IMR-90 (cell line): ENCODE measurements around the gene ANGPTL4. TPM values are rescaled to one million over a fixed set of nuclear protein-coding genes. Genes with fewer than 3 reads are reported as not detected.

Experiments
- ATAC-seq: fragments of 200-7000 bp; cut with Tn5 transposase; 2 replicates; pipeline ENCODE4 v1.9.1; 2020; ENCODE audit warnings: low read depth, mild to moderate bottlenecking, moderate library complexity
- BruUV-seq: library from RNA; stranded (reverse); fragments of 400-500 nt; replicated peaks from 2 replicates; lab custom pipeline; 2021; lab: Mats Ljungman, UMichigan
- CTCF ChIA-PET: fragments of 300-600 bp; formaldehyde crosslinking; extraction: SDS; loops from one replicate; lab custom pipeline; 2021; ENCODE audit warnings: antibody characterized with exemption; lab: Yijun Ruan, JAX
- POLR2A ChIA-PET: fragments of 300-600 bp; sonication (Branson Sonifier 250); formaldehyde crosslinking; loops from one replicate; lab custom pipeline; 2022; ENCODE audit warnings: antibody characterized with exemption; ENCODE audit not compliant: unreplicated experiment; lab: Charles Lee
- DNase-seq: peaks from one replicate; pipeline ENCODE4 v3.0.0; 2013
- H2AFZ ChIP-seq: replicated peaks from 2 replicates; pipeline ENCODE3; 2013; ENCODE audit warnings: low read length, mild to moderate bottlenecking; ENCODE audit not compliant: poor library complexity
- H2AK5ac ChIP-seq: 2 replicates; pipeline ENCODE4 v1.6.1; 2013; ENCODE audit warnings: low read depth, low read length, inconsistent platforms
- H2AK9ac ChIP-seq: replicated peaks from 2 replicates; pipeline ENCODE3; 2013; ENCODE audit warnings: mild to moderate bottlenecking, low read depth, low read length, moderate library complexity; ENCODE audit not compliant: poor library complexity
- H2BK120ac ChIP-seq: 2 replicates; pipeline ENCODE4 v1.6.1; 2013; ENCODE audit warnings: low read depth, low read length, inconsistent platforms
- H2BK15ac ChIP-seq: 3 replicates; pipeline ENCODE4 v1.6.1; 2013; ENCODE audit warnings: low read depth, low read length, inconsistent platforms
- H2BK20ac ChIP-seq: 2 replicates; pipeline ENCODE4 v1.6.1; 2013; ENCODE audit warnings: low read depth, mild to moderate bottlenecking, inconsistent platforms, low read length, moderate library complexity
- H2BK5ac ChIP-seq: 2 replicates; pipeline ENCODE4 v1.6.1; 2013; ENCODE audit warnings: mild to moderate bottlenecking, low read depth, low read length, inconsistent platforms; ENCODE audit not compliant: poor library complexity, severe bottlenecking
- H3K14ac ChIP-seq: replicated peaks from 2 replicates; pipeline ENCODE4 v1.6.1; 2013; ENCODE audit warnings: low read depth, low read length, inconsistent platforms
- H3K18ac ChIP-seq: 2 replicates; pipeline ENCODE4 v1.6.1; 2013; ENCODE audit warnings: low read depth, low read length, control low read depth
- H3K23ac ChIP-seq: 2 replicates; pipeline ENCODE4 v1.6.1; 2013; ENCODE audit warnings: low read depth, low read length, inconsistent platforms
- H3K27ac ChIP-seq: 2 replicates; pipeline ENCODE4 v1.5.1; 2013; ENCODE audit warnings: mild to moderate bottlenecking, control low read depth, low read length; ENCODE audit not compliant: insufficient read depth
- H3K27me3 ChIP-seq: 2 replicates; pipeline ENCODE4 v1.6.1; 2013; ENCODE audit warnings: low read length; ENCODE audit not compliant: control insufficient read depth, insufficient read depth
- H3K36me3 ChIP-seq: 2 replicates; pipeline ENCODE4 v1.6.1; 2013; ENCODE audit warnings: low read length, mixed read lengths; ENCODE audit not compliant: control insufficient read depth, insufficient read depth
- H3K4ac ChIP-seq: 2 replicates; pipeline ENCODE4 v1.6.1; 2013; ENCODE audit warnings: low read depth, low read length, inconsistent platforms
- H3K4me1 ChIP-seq: 2 replicates; pipeline ENCODE4 v1.6.1; 2013; ENCODE audit warnings: low read length, mixed read lengths; ENCODE audit not compliant: control insufficient read depth, insufficient read depth
- H3K4me2 ChIP-seq: 2 replicates; pipeline ENCODE4 v1.6.1; 2013; ENCODE audit warnings: low read depth, mild to moderate bottlenecking, control low read depth, low read length, moderate library complexity
- H3K4me3 ChIP-seq: 2 replicates; pipeline ENCODE4 v1.5.1; 2013; ENCODE audit warnings: low read depth, mild to moderate bottlenecking, control low read depth, low read length, moderate library complexity; ENCODE audit not compliant: insufficient read depth
- H3K56ac ChIP-seq: 2 replicates; pipeline ENCODE4 v1.6.1; 2013; ENCODE audit warnings: low read length, inconsistent platforms; ENCODE audit not compliant: insufficient read depth; ENCODE audit errors: extremely low read depth
- H3K79me1 ChIP-seq, 2 experiments: 2 replicates each; pipeline ENCODE4 v1.6.1; 2013; ENCODE audit warnings: low read length in 2 of 2, inconsistent platforms in 1 of 2, low read depth in 1 of 2
- H3K9ac ChIP-seq: 2 replicates; pipeline ENCODE4 v1.6.1; 2013; ENCODE audit warnings: low read depth, low read length, control low read depth
- H3K9me1 ChIP-seq: 2 replicates; pipeline ENCODE4 v1.6.1; 2013; ENCODE audit warnings: low read length, inconsistent platforms; ENCODE audit not compliant: insufficient read depth
- H3K9me3 ChIP-seq: 2 replicates; pipeline ENCODE4 v1.6.1; 2013; ENCODE audit warnings: low read length; ENCODE audit not compliant: control insufficient read depth, insufficient read depth
- H4K20me1 ChIP-seq: 2 replicates; pipeline ENCODE4 v1.6.1; 2013; ENCODE audit warnings: low read length, inconsistent platforms; ENCODE audit not compliant: insufficient read depth
- H4K5ac ChIP-seq: 2 replicates; pipeline ENCODE4 v1.6.1; 2013; ENCODE audit warnings: mild to moderate bottlenecking, low read depth, low read length, control low read depth
- H4K8ac ChIP-seq, 2 experiments: 2 replicates each; pipeline ENCODE4 v1.6.1; 2013; ENCODE audit warnings: low read depth in 2 of 2, low read length in 2 of 2, control low read depth in 1 of 2, inconsistent platforms in 1 of 2
- H4K91ac ChIP-seq: 2 replicates; pipeline ENCODE4 v1.6.1; 2013; ENCODE audit warnings: low read depth, low read length, inconsistent platforms; ENCODE audit not compliant: insufficient read depth
- POLR2A ChIP-seq: IDR thresholded peaks from 2 replicates; pipeline ENCODE4 v1.6.1; 2012; ENCODE audit warnings: mild to moderate bottlenecking, low read depth, low read length
- RAD21 ChIP-seq: IDR thresholded peaks from 2 replicates; pipeline ENCODE4 v1.6.1; 2012; ENCODE audit warnings: low read length, improper control_type of control experiment
- WGBS, 2 experiments: methylation state at CpG; one replicate each; pipeline versions ENCODE4 v1.1.5 to v1.1.7; 2013; ENCODE audit warnings: missing lambda C conversion rate in 2 of 2; ENCODE audit not compliant: insufficient read length in 1 of 2; ENCODE audit errors: extremely low coverage in 2 of 2; 5-methylcytosine and 5-hydroxymethylcytosine counted together
- dilution Hi-C: fragments of 300-500 bp; cut with HindIII; formaldehyde crosslinking; loops from one replicate; pipeline ENCODE4 v1.14.3; 2018; ENCODE audit warnings: low sequenced_read_pairs; ENCODE audit not compliant: unreplicated experiment
- in situ Hi-C: fragments of 300-500 bp; cut with MboI; formaldehyde crosslinking; loops from 3 replicates; pipeline ENCODE4 v1.14.3; 2019; ENCODE audit warnings: low sequenced_read_pairs, inconsistent platforms, mixed read lengths
- intact Hi-C: fragments of 100-400 bp; cut with micrococcal nuclease; formaldehyde crosslinking; loops from 2 replicates; pipeline ENCODE4 v1.10.0; 2022
- polyA plus RNA-seq, 3 experiments: library from polyadenylated mRNA; depleted of rRNA; stranded (reverse); fragments of >200 nt; gene quantifications; 2 replicates each; pipeline ENCODE4 v1.2.3, GENCODE V29; 2012; ENCODE audit warnings: low replicate concordance in 1 of 3
- total RNA-seq: library from RNA; depleted of rRNA; stranded (reverse); fragments of >200 nt; gene quantifications from 2 replicates; pipeline ENCODE4 v1.2.3, GENCODE V29; 2012
- TF ChIP-seq, protein P1 (sequence below): conservative IDR thresholded peaks from 2 replicates; pipeline ENCODE4 v1.5.1; 2012; ENCODE audit warnings: mild to moderate bottlenecking, low read depth, low read length, improper control_type of control experiment

The ANGPTL4 gene
- total and polyA plus RNA-seq, 2 of the 4 experiments (the other 2 are of a cell fraction), result 1.4 to 19.1 TPM

DNA sequence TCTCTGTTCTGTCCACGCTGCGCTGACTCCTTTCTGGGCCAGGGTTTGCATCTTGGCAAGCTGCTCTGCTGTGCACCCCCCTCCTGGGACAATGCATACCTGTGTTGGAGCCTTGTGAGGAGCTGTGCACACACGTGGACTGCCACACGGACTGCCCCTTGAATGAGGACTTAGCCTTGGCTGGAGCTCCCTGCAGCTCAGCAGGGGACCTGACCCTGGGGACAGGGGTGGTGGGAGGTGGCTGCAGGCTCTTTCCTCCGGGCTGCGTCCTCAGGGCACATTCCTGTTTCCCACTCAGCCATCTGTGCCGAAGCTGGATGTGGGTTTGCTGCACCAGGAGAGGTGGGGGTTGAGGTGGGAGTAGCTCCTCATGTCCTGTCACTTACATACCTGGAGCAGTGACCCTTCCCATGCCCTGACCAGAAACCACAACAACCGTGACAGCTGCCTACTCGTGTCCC, 34.4 kb downstream of the ANGPTL4 start:
- DNase-seq (no peak), ATAC-seq (no peak)
- no peak overlapping the region for H2BK15ac ChIP-seq
- H3K4me3 ChIP-seq, result no peak overlapping the region
- peaks cover 27% of the 10 kb centered on the region for H3K9me1 ChIP-seq
- POLR2A ChIA-PET, result no interaction called here
- H3K23ac ChIP-seq, result no peak overlapping the region
- H3K14ac ChIP-seq, result no peak overlapping the region
- dilution Hi-C loops (no loop called here), intact Hi-C loops (no loop called here), in situ Hi-C loops (loop anchor here (5.0 kb wide), 1 partner anchor 41 kb away; no protein-coding TSS in a partner anchor)
- H3K56ac ChIP-seq, result no peak overlapping the region
- peaks cover 11% of the 10 kb centered on the region for H3K4me1 ChIP-seq
- H2BK20ac ChIP-seq, result no peak overlapping the region
- H2AK5ac ChIP-seq, result no peak overlapping the region; the same call in 1 of the 2 replicates
- peaks cover 40 to 66% of the 10 kb centered on the region in 2 experiments for H3K79me1 ChIP-seq
- no TSS peak for BruUV-seq
- no peaks in the 10 kb centered on the region for H3K9me3 ChIP-seq
- peak overlapping the region; percentile 42 for H2AK9ac ChIP-seq
- no peak overlapping the region for H3K9ac ChIP-seq
- H4K8ac ChIP-seq, result no peak overlapping the region
- CTCF ChIA-PET, result interaction anchor here (0.6 kb wide), 1 partner anchor 16 kb away, joined by 3 read pairs; no protein-coding TSS in a partner anchor
- no peak overlapping the region for H3K4me2 ChIP-seq
- TF ChIP-seq, protein P1, sequence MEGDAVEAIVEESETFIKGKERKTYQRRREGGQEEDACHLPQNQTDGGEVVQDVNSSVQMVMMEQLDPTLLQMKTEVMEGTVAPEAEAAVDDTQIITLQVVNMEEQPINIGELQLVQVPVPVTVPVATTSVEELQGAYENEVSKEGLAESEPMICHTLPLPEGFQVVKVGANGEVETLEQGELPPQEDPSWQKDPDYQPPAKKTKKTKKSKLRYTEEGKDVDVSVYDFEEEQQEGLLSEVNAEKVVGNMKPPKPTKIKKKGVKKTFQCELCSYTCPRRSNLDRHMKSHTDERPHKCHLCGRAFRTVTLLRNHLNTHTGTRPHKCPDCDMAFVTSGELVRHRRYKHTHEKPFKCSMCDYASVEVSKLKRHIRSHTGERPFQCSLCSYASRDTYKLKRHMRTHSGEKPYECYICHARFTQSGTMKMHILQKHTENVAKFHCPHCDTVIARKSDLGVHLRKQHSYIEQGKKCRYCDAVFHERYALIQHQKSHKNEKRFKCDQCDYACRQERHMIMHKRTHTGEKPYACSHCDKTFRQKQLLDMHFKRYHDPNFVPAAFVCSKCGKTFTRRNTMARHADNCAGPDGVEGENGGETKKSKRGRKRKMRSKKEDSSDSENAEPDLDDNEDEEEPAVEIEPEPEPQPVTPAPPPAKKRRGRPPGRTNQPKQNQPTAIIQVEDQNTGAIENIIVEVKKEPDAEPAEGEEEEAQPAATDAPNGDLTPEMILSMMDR, result no peak
- TF ChIP-seq RAD21 (no peak), POLR2A (no peak)
- H2AFZ ChIP-seq, result no peak overlapping the region
- 100% methylated on average over 2 of the region's 9 CpGs; no CpG with 5 or more reads in 1 of the 2 experiments for WGBS, 2 experiments
- H3K4ac ChIP-seq, result no peak overlapping the region
- H3K27ac ChIP-seq, result no peak overlapping the region
- H4K20me1 ChIP-seq, result peaks cover 67% of the 10 kb centered on the region
- no peak overlapping the region for H4K91ac ChIP-seq
- H3K36me3 ChIP-seq, result peaks cover 21% of the 10 kb centered on the region
- no peak overlapping the region for H3K18ac ChIP-seq
- H2BK120ac ChIP-seq, result no peak overlapping the region
- no peak overlapping the region for H4K5ac ChIP-seq
- no peak overlapping the region for H2BK5ac ChIP-seq
- H3K27me3 ChIP-seq, result no peaks in the 10 kb centered on the region
